SU-DHL-6 (cell line): Measurements from ENCODE around the gene FBXL13.

Source experiments
- CTCF ChIP-seq: fragments of 200-600 bp; sonication (generic); IDR thresholded peaks from one replicate; pipeline ENCODE4 v1.5.1; 2017; ENCODE audit warnings: antibody characterized with exemption, mild to moderate bottlenecking, low read length, moderate library complexity; ENCODE audit not compliant: insufficient read depth, poor library complexity, severe bottlenecking
- EZH2phosphoT487 ChIP-seq: fragments of 200-600 bp; sonication (generic), shearing (Covaris generic); conservative IDR thresholded peaks from 2 replicates; pipeline ENCODE4 v1.6.1; 2018; ENCODE audit warnings: mild to moderate bottlenecking, antibody characterized with exemption, low read length, moderate library complexity, mixed read lengths

DNA sequence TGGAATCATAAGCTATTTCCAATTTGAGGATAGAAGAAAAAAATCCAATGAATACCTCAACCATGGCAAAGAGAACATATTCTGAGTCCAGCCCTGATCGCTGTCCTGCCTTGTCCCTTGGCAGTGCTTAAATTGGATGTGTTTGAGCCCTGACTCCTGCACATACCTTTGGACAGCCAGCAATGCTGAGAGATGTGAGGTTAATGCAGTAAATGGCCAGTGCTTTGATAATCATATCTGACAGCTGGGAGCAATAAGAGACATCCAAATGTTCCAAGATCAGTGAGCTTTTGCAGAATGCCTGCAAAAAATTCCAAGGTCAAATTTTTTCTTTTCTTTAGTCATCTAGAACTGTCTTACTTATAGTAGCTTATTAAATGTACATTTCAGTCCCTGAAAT, 241.9 kb downstream of the FBXL13 start:
- TF ChIP-seq CTCF, result no peak
- TF ChIP-seq EZH2phosphoT487, result no peak
